Measurements from ENCODE around the gene VPS13D.

DNA sequence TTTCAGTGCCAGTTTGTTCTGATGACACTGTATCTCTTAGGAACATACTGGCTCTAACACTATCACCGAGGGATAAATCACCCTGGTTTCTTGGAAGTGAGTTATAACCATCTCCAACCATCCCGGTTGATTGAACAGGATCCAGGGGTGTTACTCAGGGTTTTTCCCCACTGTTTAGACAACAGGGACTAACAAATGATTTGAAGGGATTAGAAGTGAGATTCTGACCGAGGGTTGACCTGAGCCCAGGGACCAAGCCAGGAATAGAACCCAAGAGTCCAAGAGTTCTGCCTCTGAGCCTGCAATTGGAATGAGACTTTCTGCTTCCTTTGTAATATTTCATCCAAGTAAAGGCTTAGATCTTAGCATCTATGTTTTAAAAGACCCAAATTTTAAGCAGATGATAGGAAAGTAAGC, 234.2 kb downstream of the VPS13D start:
- TF ChIP-seq POLR2A (IDR thresholded peaks at IDR 0.05) = no peak
- no peak for TF ChIP-seq CTCF (IDR thresholded peaks at IDR 0.05)

Measured in esophagus squamous epithelium (tissue), 4 donors.